HepG2 (cell line): Measurements from ENCODE around the gene MAP1LC3B. TPM values are rescaled to one million over a fixed set of nuclear protein-coding genes. Genes with fewer than 3 reads are reported as not detected.

ENCODE experiments used
- FOXJ3 ChIP-seq: sonication (generic); formaldehyde crosslinking; IDR thresholded peaks from 2 replicates; pipeline ENCODE4 v1.4.0; 2020; ENCODE audit warnings: missing genetic modification reagents, mild to moderate bottlenecking, borderline replicate concordance
- HDAC6 ChIP-seq: fragments of 200-600 bp; sonication (generic); IDR thresholded peaks from 2 replicates; pipeline ENCODE4 v1.7.0; 2017; ENCODE audit warnings: mild to moderate bottlenecking, antibody characterized with exemption, low read length, low read depth
- MATR3 ChIP-seq: sonication (generic); formaldehyde crosslinking; IDR thresholded peaks from 2 replicates; pipeline ENCODE4 v1.4.0; 2020; ENCODE audit warnings: missing genetic modification reagents
- PAWR ChIP-seq: sonication (generic); formaldehyde crosslinking; IDR thresholded peaks from 2 replicates; pipeline ENCODE4 v1.4.0; 2020; ENCODE audit warnings: missing genetic modification reagents, mild to moderate bottlenecking, borderline replicate concordance
- POLR2A ChIP-seq, 2 experiments: IDR thresholded peaks; 2 replicates each; pipeline ENCODE4 v1.6.1; 2011; ENCODE audit warnings: low read depth in 2 of 2, low read length in 2 of 2, mild to moderate bottlenecking in 1 of 2, moderate library complexity in 1 of 2; ENCODE audit not compliant: insufficient read depth in 1 of 2
- POLR2AphosphoS2 ChIP-seq: IDR thresholded peaks from 2 replicates; pipeline ENCODE4 v1.6.1; 2011; ENCODE audit warnings: low read depth, low read length, improper control_type of control experiment
- RAD21 ChIP-seq: fragments of 450-650 bp; formaldehyde crosslinking; IDR thresholded peaks from 2 replicates; pipeline ENCODE4 v1.5.0; 2020; ENCODE audit warnings: mild to moderate bottlenecking
- SIN3A ChIP-seq: IDR thresholded peaks from 2 replicates; pipeline ENCODE4 v1.6.1; 2011; ENCODE audit warnings: low read depth, mild to moderate bottlenecking, control low read depth, low read length, borderline replicate concordance
- ZBTB38 ChIP-seq: sonication (generic); formaldehyde crosslinking; IDR thresholded peaks from 2 replicates; pipeline ENCODE4 v1.5.1; 2020; ENCODE audit warnings: mild to moderate bottlenecking, missing genetic modification reagents
- ZNF142 ChIP-seq: sonication (generic); formaldehyde crosslinking; IDR thresholded peaks from 2 replicates; pipeline ENCODE4 v1.4.0; 2020; ENCODE audit warnings: missing genetic modification reagents
- ZNF235 ChIP-seq: sonication (generic); formaldehyde crosslinking; IDR thresholded peaks from 2 replicates; pipeline ENCODE4 v1.8.1; 2023; ENCODE audit warnings: mild to moderate bottlenecking, missing genetic modification reagents, borderline replicate concordance
- ZNF687 ChIP-seq: sonication (generic); formaldehyde crosslinking; IDR thresholded peaks from 2 replicates; pipeline ENCODE4 v1.5.1; 2020; ENCODE audit warnings: mild to moderate bottlenecking, missing genetic modification reagents, moderate library complexity
- ZNF850 ChIP-seq: sonication (generic); formaldehyde crosslinking; conservative IDR thresholded peaks from 2 replicates; pipeline ENCODE4 v1.9.0; 2021; ENCODE audit warnings: mild to moderate bottlenecking, missing genetic modification reagents
- polyA plus RNA-seq, 8 experiments: library from polyadenylated mRNA; depleted of rRNA in 3 of 8; stranded (reverse) in 7 of 8; unstranded in 1 of 8; fragments of >200 nt; fragmentation: Illumina TruSeq in 4 of 8; extraction: Trizol in 4 of 8; gene quantifications; 2 replicates each; pipeline versions ENCODE4 v1.2.1 to v1.2.3, GENCODE V29; 2011 to 2016; ENCODE audit warnings: low read depth in 4 of 8, missing spikeins in 1 of 8, mixed read lengths in 1 of 8; ENCODE audit not compliant: insufficient read depth in 1 of 8
- total RNA-seq, 5 experiments: library from RNA; depleted of rRNA; stranded (reverse); fragments of >200 nt; fragmentation: Illumina TruSeq; extraction: Trizol; gene quantifications; 2 replicates each; pipeline ENCODE4 v1.2.3, GENCODE V29; 2016; ENCODE audit warnings: low read depth in 1 of 5
- TF ChIP-seq, protein P1 (sequence below): sonication (generic); formaldehyde crosslinking; IDR thresholded peaks from 2 replicates; pipeline ENCODE4 v1.4.0; 2020; ENCODE audit warnings: missing genetic modification reagents
- TF ChIP-seq, protein P2 (sequence below): sonication (generic); formaldehyde crosslinking; IDR thresholded peaks from 2 replicates; pipeline ENCODE4 v1.8.1; 2023; ENCODE audit warnings: mild to moderate bottlenecking, missing genetic modification reagents
- TF ChIP-seq, protein P3 (sequence below): IDR thresholded peaks from 2 replicates; pipeline ENCODE4 v1.6.1; 2016; ENCODE audit warnings: missing compliant biosample characterization, missing genetic modification reagents, borderline replicate concordance

The MAP1LC3B gene
- total and polyA plus RNA-seq, 2 of the 13 experiments (the other 11 are each of a cell fraction or from before 2014, with no cell fraction given): 15.7 to 37.4 TPM

DNA sequence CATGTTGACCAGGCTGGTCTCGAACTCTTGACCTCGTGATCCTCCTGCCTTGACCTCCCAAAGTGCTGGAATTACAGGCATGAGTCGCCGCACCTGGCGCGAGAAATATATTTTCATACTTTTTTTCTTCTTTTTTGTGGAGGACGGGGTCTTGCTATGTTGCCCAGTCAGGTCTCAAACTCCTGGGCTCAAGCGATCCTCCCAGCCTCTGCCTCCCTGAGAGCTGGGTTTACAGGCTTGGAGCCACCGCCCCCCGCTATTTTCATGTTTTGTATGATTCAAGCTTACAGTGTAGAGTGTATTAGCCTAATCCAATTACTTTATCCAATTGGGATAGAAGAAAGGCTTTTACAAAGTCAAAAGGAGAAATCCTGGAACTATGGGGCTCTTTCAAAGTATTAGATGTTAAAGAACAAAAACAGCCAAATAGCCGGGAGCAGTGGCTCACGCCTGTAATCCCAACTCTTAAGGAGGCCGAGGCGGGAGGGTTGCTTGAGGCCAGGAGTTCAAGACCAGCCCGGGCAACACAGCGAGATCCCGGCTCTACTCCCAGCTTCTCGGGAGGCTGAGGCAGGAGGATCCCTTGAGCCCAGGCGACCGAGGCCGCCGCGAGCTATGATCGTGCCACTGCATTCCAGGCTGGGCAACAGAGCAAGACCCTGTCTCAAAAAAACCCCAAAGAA, 1.4 kb upstream of the MAP1LC3B start (continued):
- no peak for TF ChIP-seq POLR2AphosphoS2
- TF ChIP-seq, protein P1, sequence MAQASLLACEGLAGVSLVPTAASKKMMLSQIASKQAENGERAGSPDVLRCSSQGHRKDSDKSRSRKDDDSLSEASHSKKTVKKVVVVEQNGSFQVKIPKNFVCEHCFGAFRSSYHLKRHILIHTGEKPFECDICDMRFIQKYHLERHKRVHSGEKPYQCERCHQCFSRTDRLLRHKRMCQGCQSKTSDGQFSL: no peak
- no peak for TF ChIP-seq MATR3
- TF ChIP-seq ZBTB38: peak; percentile 84
- TF ChIP-seq ZNF850 (CRISPR knock-in tag): no peak
- TF ChIP-seq, protein P2, sequence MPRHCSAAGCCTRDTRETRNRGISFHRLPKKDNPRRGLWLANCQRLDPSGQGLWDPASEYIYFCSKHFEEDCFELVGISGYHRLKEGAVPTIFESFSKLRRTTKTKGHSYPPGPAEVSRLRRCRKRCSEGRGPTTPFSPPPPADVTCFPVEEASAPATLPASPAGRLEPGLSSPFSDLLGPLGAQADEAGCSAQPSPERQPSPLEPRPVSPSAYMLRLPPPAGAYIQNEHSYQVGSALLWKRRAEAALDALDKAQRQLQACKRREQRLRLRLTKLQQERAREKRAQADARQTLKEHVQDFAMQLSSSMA (CRISPR knock-in tag): no peak
- TF ChIP-seq ZNF235 (CRISPR knock-in tag): no peak
- no peak for TF ChIP-seq ZNF142 (CRISPR knock-in tag)
- TF ChIP-seq RAD21 (CRISPR knock-in tag): no peak
- TF ChIP-seq SIN3A: no peak
- no peak for TF ChIP-seq POLR2A (IDR thresholded peaks at IDR 0.05; ENCODE audit: insufficient read depth in 1 of 2, low read depth in 2 of 2, low read length in 2 of 2)
- TF ChIP-seq ZNF687 (CRISPR knock-in tag): no peak
- TF ChIP-seq HDAC6: no peak
- no peak for TF ChIP-seq FOXJ3
- TF ChIP-seq, protein P3, sequence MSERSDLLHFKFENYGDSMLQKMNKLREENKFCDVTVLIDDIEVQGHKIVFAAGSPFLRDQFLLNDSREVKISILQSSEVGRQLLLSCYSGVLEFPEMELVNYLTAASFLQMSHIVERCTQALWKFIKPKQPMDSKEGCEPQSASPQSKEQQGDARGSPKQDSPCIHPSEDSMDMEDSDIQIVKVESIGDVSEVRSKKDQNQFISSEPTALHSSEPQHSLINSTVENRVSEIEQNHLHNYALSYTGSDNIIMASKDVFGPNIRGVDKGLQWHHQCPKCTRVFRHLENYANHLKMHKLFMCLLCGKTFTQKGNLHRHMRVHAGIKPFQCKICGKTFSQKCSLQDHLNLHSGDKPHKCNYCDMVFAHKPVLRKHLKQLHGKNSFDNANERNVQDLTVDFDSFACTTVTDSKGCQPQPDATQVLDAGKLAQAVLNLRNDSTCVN (CRISPR knock-in tag): no peak
- no peak for TF ChIP-seq PAWR (CRISPR knock-in tag)
